A549 (cell line): ENCODE results near the gene APMAP. TPM values are rescaled to one million over a fixed set of nuclear protein-coding genes. Genes with fewer than 3 reads are reported as not detected.
A peak's percentile ranks its signal among the peaks of the same experiment; 100 is the strongest.

Experiments used
- ATAC-seq, 2 experiments: fragments of 200-7000 bp in 1 of 2; fragments of >200 bp in 1 of 2; cut with Nextera tagmentation in 1 of 2; cut with Tn5 transposase in 1 of 2; 3 replicates each; pipeline versions ENCODE4 v1.8.0 to v1.9.1; 2018 to 2020; ENCODE audit warnings: mild to moderate bottlenecking in 1 of 2, moderate library complexity in 1 of 2
- CTCF ChIA-PET: fragments of 300-600 bp; sonication (Branson Sonifier 250); formaldehyde crosslinking; extraction: SDS; loops from one replicate; lab custom pipeline; 2021; ENCODE audit warnings: antibody characterized with exemption, inconsistent platforms; lab: Yijun Ruan, JAX
- POLR2A ChIA-PET: fragments of 350-600 bp; formaldehyde crosslinking; extraction: SDS; loops from one replicate; lab custom pipeline; 2021; ENCODE audit warnings: antibody characterized with exemption, inconsistent platforms; lab: Yijun Ruan, JAX
- DNase-seq, 2 experiments: peaks; one replicate each; pipeline versions ENCODE4 v3.0.0 to v3.0.0-alpha.2; 2011 to 2016; ENCODE audit warnings: low read depth in 1 of 2, low spot score in 1 of 2
- FAIRE-seq: peaks from 2 replicates; lab custom pipeline; 2011; peaks lifted over from hg19 to GRCh38; lab: Jason Lieb, UNC
- H3K27ac ChIP-seq, 2 experiments: fragments of >200 bp; sonication (Bioruptor Twin); formaldehyde crosslinking; 3 replicates each; pipeline ENCODE4 v1.5.1; 2016 to 2017
- H3K4me1 ChIP-seq: fragments of >200 bp; sonication (Bioruptor Twin); formaldehyde crosslinking; 3 replicates; pipeline ENCODE4 v1.6.1; 2016
- H3K4me2 ChIP-seq: fragments of >200 bp; sonication (Bioruptor Twin); formaldehyde crosslinking; 3 replicates; pipeline ENCODE4 v1.6.1; 2016
- H3K4me3 ChIP-seq: fragments of >200 bp; sonication (Bioruptor Twin); formaldehyde crosslinking; 3 replicates; pipeline ENCODE4 v1.5.1; 2016
- H3K9me3 ChIP-seq: fragments of >200 bp; sonication (Bioruptor Twin); formaldehyde crosslinking; 3 replicates; pipeline ENCODE4 v1.6.1; 2016
- E2F6 ChIP-seq: IDR thresholded peaks from 2 replicates; pipeline ENCODE4 v1.6.1; 2012; ENCODE audit warnings: low read depth, borderline replicate concordance
- ESRRA ChIP-seq: fragments of 150-350 bp; IDR thresholded peaks from 2 replicates; pipeline ENCODE4 v1.6.1; 2014; ENCODE audit warnings: mild to moderate bottlenecking, low read length, borderline replicate concordance
- FOXS1 ChIP-seq: fragments of 250-450 bp; sonication (Bioruptor Pico); IDR thresholded peaks from 2 replicates; pipeline ENCODE4 v1.5.0; 2020; ENCODE audit warnings: mild to moderate bottlenecking, moderate library complexity
- JUN ChIP-seq, 2 experiments: fragments of >200 bp; sonication (Bioruptor Twin); formaldehyde crosslinking; IDR thresholded peaks; 2 replicates in 1 of 2; 3 replicates in 1 of 2; pipeline ENCODE4 v1.6.1; 2016 to 2017
- JUNB ChIP-seq: fragments of >200 bp; sonication (Bioruptor Twin); formaldehyde crosslinking; IDR thresholded peaks from 2 replicates; pipeline ENCODE4 v1.6.1; 2016
- MAFK ChIP-seq: fragments of 450-650 bp; IDR thresholded peaks from 2 replicates; pipeline ENCODE4 v1.6.1; 2014; ENCODE audit not compliant: partially characterized antibody
- MYC ChIP-seq: IDR thresholded peaks from 2 replicates; pipeline ENCODE4 v1.6.1; 2012; ENCODE audit warnings: mild to moderate bottlenecking, inconsistent platforms, low read length, improper control_type of control experiment, borderline replicate concordance
- NFE2L2 ChIP-seq: fragments of 150-350 bp; conservative IDR thresholded peaks from 2 replicates; pipeline ENCODE4 v1.6.1; 2014; ENCODE audit warnings: low read length
- PHF8 ChIP-seq: fragments of 200-600 bp; sonication (generic); IDR thresholded peaks from 2 replicates; pipeline ENCODE4 v1.6.1; 2016; ENCODE audit warnings: low read depth, mild to moderate bottlenecking, antibody characterized with exemption, moderate library complexity, borderline replicate concordance
- POLR2A ChIP-seq: IDR thresholded peaks from 2 replicates; pipeline ENCODE4 v1.6.1; 2012; ENCODE audit warnings: mild to moderate bottlenecking, low read length
- POLR2AphosphoS2 ChIP-seq: conservative IDR thresholded peaks from 2 replicates; pipeline ENCODE4 v1.6.1; 2012; ENCODE audit warnings: low read length, improper control_type of control experiment, inconsistent platforms
- RCOR1 ChIP-seq: fragments of 150-350 bp; IDR thresholded peaks from 2 replicates; pipeline ENCODE4 v1.6.1; 2014; ENCODE audit warnings: antibody characterized with exemption, low read length, low read depth
- RFX5 ChIP-seq: fragments of 450-650 bp; IDR thresholded peaks from 2 replicates; pipeline ENCODE4 v1.7.1; 2014; ENCODE audit warnings: antibody characterized with exemption, mild to moderate bottlenecking, moderate library complexity
- SMC3 ChIP-seq: fragments of >200 bp; sonication (Bioruptor Twin); formaldehyde crosslinking; IDR thresholded peaks from 3 replicates; pipeline ENCODE4 v1.6.1; 2018; ENCODE audit warnings: inconsistent platforms
- TFCP2L1 ChIP-seq: fragments of 250-450 bp; sonication (Bioruptor Pico); IDR thresholded peaks from 2 replicates; pipeline ENCODE4 v1.5.0; 2021; ENCODE audit warnings: mild to moderate bottlenecking
- TP53 ChIP-seq: fragments of 250-450 bp; sonication (Bioruptor Pico); IDR thresholded peaks from 2 replicates; pipeline ENCODE4 v1.5.0; 2021; ENCODE audit warnings: mild to moderate bottlenecking, moderate library complexity
- ZC3H11A ChIP-seq: fragments of 450-650 bp; IDR thresholded peaks from 2 replicates; pipeline ENCODE4 v1.6.1; 2014; ENCODE audit warnings: antibody characterized with exemption, mild to moderate bottlenecking
- WGBS: methylation state at CpG from one replicate; pipeline ENCODE4 v1.1.6; 2017; ENCODE audit errors: missing lambda C conversion rate; 5-methylcytosine and 5-hydroxymethylcytosine counted together
- polyA plus RNA-seq, 4 experiments: library from polyadenylated mRNA; depleted of rRNA in 3 of 4; stranded (reverse); fragments of >200 nt; fragmentation: RNase III in 1 of 4; extraction: RNeasy Plus Mini Kit Qiagen cat#74134 plus additional on column Dnase treatment in 1 of 4; gene quantifications; 2 replicates in 3 of 4; 3 replicates in 1 of 4; pipeline ENCODE4 v1.2.3, GENCODE V29; 2011 to 2017
- TF ChIP-seq, protein P1 (sequence below): fragments of 250-450 bp; sonication (Bioruptor Pico); IDR thresholded peaks from 2 replicates; pipeline ENCODE4 v1.5.0; 2021; ENCODE audit warnings: mild to moderate bottlenecking, moderate library complexity, borderline replicate concordance
- TF ChIP-seq, protein P2 (sequence below): fragments of >200 bp; sonication (Bioruptor Twin); formaldehyde crosslinking; IDR thresholded peaks from 3 replicates; pipeline ENCODE4 v1.5.1; 2016
- TF ChIP-seq, protein P3 (sequence below): IDR thresholded peaks from 2 replicates; pipeline ENCODE4 v1.6.1; 2012

APMAP gene
- polyA plus RNA-seq, 2 of the 4 experiments (the other 2 are of a cell fraction), result 113 to 141 TPM

DNA sequence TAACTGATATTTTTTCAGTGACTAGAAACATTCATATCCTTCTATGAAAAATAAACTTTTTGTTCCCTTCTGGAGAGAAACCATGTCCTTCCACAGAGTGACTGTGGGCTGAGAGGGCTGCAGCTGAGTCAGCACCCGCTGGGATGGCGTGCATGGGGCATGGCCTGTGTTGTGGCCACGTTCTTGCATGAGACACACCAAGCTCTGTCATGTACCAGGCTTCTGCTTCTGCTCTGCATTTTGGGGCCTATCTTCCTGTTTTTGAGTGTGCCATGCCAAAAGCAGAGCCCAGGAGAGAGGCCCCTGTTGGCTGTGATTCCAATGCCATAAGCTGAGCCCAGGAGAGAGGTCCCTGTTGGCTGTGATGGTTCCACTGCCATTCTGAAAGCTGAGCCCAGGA, 10.8 kb downstream of the APMAP start:
- ChIA-PET POLR2A (no interaction called here), CTCF (no interaction called here)
- Histone ChIP-seq H3K9me3 (peaks cover 14% of the 10 kb centered on the region), H3K4me1 (no peaks in the 10 kb centered on the region), H3K4me3 (no peak overlapping the region), H3K4me2 (no peak overlapping the region), H3K27ac (no peak overlapping the region)
- ATAC-seq (no peak), FAIRE-seq (no peak), DNase-seq (no peak)
- 88% methylated on average over 3 of the region's 3 CpGs for WGBS
- TF ChIP-seq RCOR1 (no peak), POLR2AphosphoS2 (no peak), MYC (no peak), ZC3H11A (no peak), MAFK (no peak), RFX5 (no peak), JUN (IDR thresholded peaks at IDR 0.05) (no peak), ESRRA (no peak), NFE2L2 (no peak)
- TF ChIP-seq, protein P1, sequence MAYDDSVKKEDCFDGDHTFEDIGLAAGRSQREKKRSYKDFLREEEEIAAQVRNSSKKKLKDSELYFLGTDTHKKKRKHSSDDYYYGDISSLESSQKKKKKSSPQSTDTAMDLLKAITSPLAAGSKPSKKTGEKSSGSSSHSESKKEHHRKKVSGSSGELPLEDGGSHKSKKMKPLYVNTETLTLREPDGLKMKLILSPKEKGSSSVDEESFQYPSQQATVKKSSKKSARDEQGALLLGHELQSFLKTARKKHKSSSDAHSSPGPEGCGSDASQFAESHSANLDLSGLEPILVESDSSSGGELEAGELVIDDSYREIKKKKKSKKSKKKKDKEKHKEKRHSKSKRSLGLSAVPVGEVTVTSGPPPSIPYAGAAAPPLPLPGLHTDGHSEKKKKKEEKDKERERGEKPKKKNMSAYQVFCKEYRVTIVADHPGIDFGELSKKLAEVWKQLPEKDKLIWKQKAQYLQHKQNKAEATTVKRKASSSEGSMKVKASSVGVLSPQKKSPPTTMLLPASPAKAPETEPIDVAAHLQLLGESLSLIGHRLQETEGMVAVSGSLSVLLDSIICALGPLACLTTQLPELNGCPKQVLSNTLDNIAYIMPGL (CRISPR knock-in tag), result no peak
- TF ChIP-seq, protein P2, sequence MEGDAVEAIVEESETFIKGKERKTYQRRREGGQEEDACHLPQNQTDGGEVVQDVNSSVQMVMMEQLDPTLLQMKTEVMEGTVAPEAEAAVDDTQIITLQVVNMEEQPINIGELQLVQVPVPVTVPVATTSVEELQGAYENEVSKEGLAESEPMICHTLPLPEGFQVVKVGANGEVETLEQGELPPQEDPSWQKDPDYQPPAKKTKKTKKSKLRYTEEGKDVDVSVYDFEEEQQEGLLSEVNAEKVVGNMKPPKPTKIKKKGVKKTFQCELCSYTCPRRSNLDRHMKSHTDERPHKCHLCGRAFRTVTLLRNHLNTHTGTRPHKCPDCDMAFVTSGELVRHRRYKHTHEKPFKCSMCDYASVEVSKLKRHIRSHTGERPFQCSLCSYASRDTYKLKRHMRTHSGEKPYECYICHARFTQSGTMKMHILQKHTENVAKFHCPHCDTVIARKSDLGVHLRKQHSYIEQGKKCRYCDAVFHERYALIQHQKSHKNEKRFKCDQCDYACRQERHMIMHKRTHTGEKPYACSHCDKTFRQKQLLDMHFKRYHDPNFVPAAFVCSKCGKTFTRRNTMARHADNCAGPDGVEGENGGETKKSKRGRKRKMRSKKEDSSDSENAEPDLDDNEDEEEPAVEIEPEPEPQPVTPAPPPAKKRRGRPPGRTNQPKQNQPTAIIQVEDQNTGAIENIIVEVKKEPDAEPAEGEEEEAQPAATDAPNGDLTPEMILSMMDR, result no peak

- Histone ChIP-seq H3K4me1 (no peaks in the 10 kb centered on the region), H3K4me2 (no peak overlapping the region), H3K27ac (no peak overlapping the region), H3K4me3 (no peak overlapping the region), H3K9me3 (peaks cover 19% of the 10 kb centered on the region)
- ChIA-PET CTCF (interaction anchor here (0.9 kb wide), 1 partner anchor 12 kb away, joined by 3 read pairs; no protein-coding TSS in a partner anchor), POLR2A (no interaction called here)
- WGBS, result 89% methylated on average over 4 of the region's 4 CpGs
- DNase-seq (no peak), ATAC-seq (no peak), FAIRE-seq (no peak)
- TF ChIP-seq RCOR1, result no peak
- no peak for TF ChIP-seq TFCP2L1
- no peak for TF ChIP-seq POLR2AphosphoS2
- no peak for TF ChIP-seq FOXS1 (CRISPR knock-in tag)
- TF ChIP-seq SMC3, result no peak
- TF ChIP-seq E2F6, result no peak
- no peak for TF ChIP-seq ZC3H11A
- TF ChIP-seq, protein P3, sequence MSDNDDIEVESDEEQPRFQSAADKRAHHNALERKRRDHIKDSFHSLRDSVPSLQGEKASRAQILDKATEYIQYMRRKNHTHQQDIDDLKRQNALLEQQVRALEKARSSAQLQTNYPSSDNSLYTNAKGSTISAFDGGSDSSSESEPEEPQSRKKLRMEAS, result no peak
- no peak for TF ChIP-seq ESRRA
- no peak for TF ChIP-seq TP53
- TF ChIP-seq JUNB, result no peak
These were observed 11.3 kb downstream of the APMAP start for GRCh38 chr20:24981282-24981681.

- no peak for DNase-seq
- Histone ChIP-seq H3K4me1 (no peaks in the 10 kb centered on the region), H3K4me3 (no peak overlapping the region), H3K27ac (no peak overlapping the region), H3K4me2 (no peak overlapping the region), H3K9me3 (peaks cover 24% of the 10 kb centered on the region)
- no peak for ATAC-seq
- ChIA-PET POLR2A (no interaction called here), CTCF (interaction anchor here (0.9 to 1.4 kb wide), 2 partner anchors 8 to 13 kb away, joined by 3 to 5 read pairs; no protein-coding TSS in a partner anchor)
- 97% methylated on average over 34 of the region's 34 CpGs for WGBS
- FAIRE-seq, result no peak
- TF ChIP-seq PHF8 (no peak), POLR2A (peak; percentile 6; the same call in 1 of the 2 replicates)
These were observed 12.1 kb downstream of the APMAP start for GRCh38 chr20:24980291-24981053.
